ENCODE results near the gene PSME4.

The PSME4 gene

GRCh38 chr2:53880756-53881155, 90.0 kb downstream of the PSME4 start:
- ATAC-seq = no peak
- no peak for DNase-seq
- H3K36me3 Mint-ChIP-seq (ENCODE audit: low read depth) = peaks cover 53% of the 10 kb centered on the region
- H3K27me3 Mint-ChIP-seq = no peaks in the 10 kb centered on the region
- no peaks in the 10 kb centered on the region for H3K9me3 Mint-ChIP-seq
- peaks cover 28% of the 10 kb centered on the region for H3K4me1 Mint-ChIP-seq
- peak overlapping the region; percentile 1 for H3K27ac Mint-ChIP-seq
- H3K4me3 Mint-ChIP-seq = no peak overlapping the region

DNA sequence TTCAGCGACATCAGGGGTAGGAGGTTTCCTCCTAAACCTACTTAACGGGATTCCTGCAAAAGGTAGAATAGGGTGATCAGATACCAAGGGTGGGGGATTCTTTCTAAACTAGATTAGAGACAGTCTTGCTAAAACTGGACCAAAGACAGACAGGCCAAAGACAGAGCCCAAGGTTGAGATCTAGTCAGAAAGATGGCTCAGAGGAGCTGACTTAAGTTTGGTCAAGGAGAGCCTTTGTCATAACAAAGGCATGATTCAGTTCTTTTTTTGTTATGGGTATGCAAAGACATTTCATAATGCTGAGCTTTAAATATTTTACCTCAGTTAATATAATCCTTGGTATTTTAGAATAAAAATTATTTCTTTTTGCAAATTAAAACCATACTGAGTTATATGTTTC, 93.2 kb downstream of the PSME4 start:
- no peak for ATAC-seq
- Mint-ChIP-seq H3K4me3 (no peak overlapping the region), H3K4me1 (peaks cover 4% of the 10 kb centered on the region), H3K27ac (no peak overlapping the region), H3K36me3 (ENCODE audit: low read depth) (peaks cover 53% of the 10 kb centered on the region), H3K27me3 (no peaks in the 10 kb centered on the region), H3K9me3 (no peaks in the 10 kb centered on the region)
- no peak for DNase-seq

GRCh38 chr2:53877112-53877511, 93.7 kb downstream of the PSME4 start:
- H3K4me1 Mint-ChIP-seq = peaks cover 4% of the 10 kb centered on the region
- no peaks in the 10 kb centered on the region for H3K9me3 Mint-ChIP-seq
- H3K36me3 Mint-ChIP-seq (ENCODE audit: low read depth) = peaks cover 49% of the 10 kb centered on the region
- H3K27me3 Mint-ChIP-seq = no peaks in the 10 kb centered on the region
- no peak for ATAC-seq
- no peak for DNase-seq
- H3K27ac Mint-ChIP-seq = no peak overlapping the region
- no peak overlapping the region for H3K4me3 Mint-ChIP-seq

GRCh38 chr2:53874401-53874950, 96.3 kb downstream of the PSME4 start:
- H3K27ac Mint-ChIP-seq = no peak overlapping the region

DNA sequence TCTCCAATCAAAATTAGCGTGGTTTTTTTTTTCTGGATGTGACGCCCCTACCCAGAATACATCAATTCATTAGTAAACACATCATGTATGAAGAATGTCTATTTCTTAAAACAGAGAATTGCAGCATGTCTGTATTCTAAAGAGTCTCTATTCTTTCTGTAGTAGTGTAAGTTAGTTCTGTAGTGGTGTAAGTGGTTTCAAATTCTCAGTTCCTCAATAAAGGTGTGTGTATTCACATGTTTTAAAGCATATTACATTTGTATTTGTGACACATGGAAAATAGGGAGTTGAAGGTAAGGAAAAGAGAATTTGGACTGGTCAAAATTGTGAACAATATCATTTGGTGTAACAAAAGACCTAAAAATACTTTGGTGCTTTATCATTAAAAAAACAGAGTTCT, 103.0 kb downstream of the PSME4 start:
- ATAC-seq (no peak), DNase-seq (no peak)
- H3K9me3 Mint-ChIP-seq = no peaks in the 10 kb centered on the region
- no peak overlapping the region for H3K27ac Mint-ChIP-seq
- peaks cover 3% of the 10 kb centered on the region for H3K4me1 Mint-ChIP-seq
- no peaks in the 10 kb centered on the region for H3K27me3 Mint-ChIP-seq
- H3K4me3 Mint-ChIP-seq = no peak overlapping the region
- H3K36me3 Mint-ChIP-seq (ENCODE audit: low read depth) = peaks cover 33% of the 10 kb centered on the region

More at GRCh38 chr2:53874401-53874950, 96.3 kb downstream of the PSME4 start:
- DNase-seq (no peak), ATAC-seq (no peak)
- Mint-ChIP-seq H3K9me3 (no peaks in the 10 kb centered on the region), H3K4me1 (no peaks in the 10 kb centered on the region), H3K4me3 (no peak overlapping the region), H3K27me3 (no peaks in the 10 kb centered on the region), H3K36me3 (ENCODE audit: low read depth) (peaks cover 38% of the 10 kb centered on the region)

DNA sequence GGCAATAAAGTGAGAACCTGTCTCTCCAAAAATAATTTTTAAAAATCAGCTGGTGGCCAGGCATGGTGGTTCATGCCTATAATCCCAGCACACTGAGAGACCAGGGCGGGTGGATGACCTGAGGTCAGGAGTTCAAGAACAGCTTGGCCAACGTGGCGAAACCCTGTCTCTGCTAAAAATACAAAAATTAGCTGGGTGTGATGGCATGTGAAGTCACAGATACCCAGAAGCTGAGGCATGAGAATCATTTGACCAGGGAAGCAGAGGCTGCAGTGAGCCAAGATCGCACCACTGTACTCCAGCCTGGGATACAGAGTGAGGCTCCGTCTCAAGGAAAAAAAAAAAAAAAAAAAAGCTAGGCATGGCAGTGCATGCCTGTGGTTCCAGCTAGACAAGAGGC, 103.6 kb downstream of the PSME4 start:
- Mint-ChIP-seq H3K4me3 (no peak overlapping the region), H3K36me3 (ENCODE audit: low read depth) (peaks cover 33% of the 10 kb centered on the region), H3K27ac (no peak overlapping the region), H3K27me3 (no peaks in the 10 kb centered on the region), H3K9me3 (no peaks in the 10 kb centered on the region), H3K4me1 (peaks cover 6% of the 10 kb centered on the region)
- ATAC-seq = no peak
- no peak for DNase-seq

- no peak for DNase-seq
- H3K27me3 Mint-ChIP-seq = no peaks in the 10 kb centered on the region
- peaks cover 9% of the 10 kb centered on the region for H3K4me1 Mint-ChIP-seq
- no peak overlapping the region for H3K27ac Mint-ChIP-seq
- H3K36me3 Mint-ChIP-seq (ENCODE audit: low read depth) = peaks cover 38% of the 10 kb centered on the region
- H3K4me3 Mint-ChIP-seq = no peak overlapping the region
- no peak for ATAC-seq
- H3K9me3 Mint-ChIP-seq = no peaks in the 10 kb centered on the region
Observed at GRCh38 chr2:53865962-53866361, 104.8 kb downstream of the PSME4 start.

- H3K36me3 Mint-ChIP-seq (ENCODE audit: low read depth) = peaks cover 41% of the 10 kb centered on the region
- H3K9me3 Mint-ChIP-seq = no peaks in the 10 kb centered on the region
- H3K27me3 Mint-ChIP-seq = no peaks in the 10 kb centered on the region
- ATAC-seq (no peak), DNase-seq (no peak)
- peaks cover 9% of the 10 kb centered on the region for H3K4me1 Mint-ChIP-seq
- no peak overlapping the region for H3K4me3 Mint-ChIP-seq
- no peak overlapping the region for H3K27ac Mint-ChIP-seq
Observed at GRCh38 chr2:53865264-53865663, 105.5 kb downstream of the PSME4 start.

GRCh38 chr2:53863538-53864227, 107.1 kb downstream of the PSME4 start:
- H3K9me3 Mint-ChIP-seq = no peaks in the 10 kb centered on the region
- H3K36me3 Mint-ChIP-seq (ENCODE audit: low read depth) = peaks cover 36% of the 10 kb centered on the region
- ATAC-seq (no peak), DNase-seq (no peak)
- H3K4me1 Mint-ChIP-seq = peaks cover 9% of the 10 kb centered on the region
- H3K4me3 Mint-ChIP-seq = no peak overlapping the region
- no peaks in the 10 kb centered on the region for H3K27me3 Mint-ChIP-seq
- H3K27ac Mint-ChIP-seq = no peak overlapping the region

DNA sequence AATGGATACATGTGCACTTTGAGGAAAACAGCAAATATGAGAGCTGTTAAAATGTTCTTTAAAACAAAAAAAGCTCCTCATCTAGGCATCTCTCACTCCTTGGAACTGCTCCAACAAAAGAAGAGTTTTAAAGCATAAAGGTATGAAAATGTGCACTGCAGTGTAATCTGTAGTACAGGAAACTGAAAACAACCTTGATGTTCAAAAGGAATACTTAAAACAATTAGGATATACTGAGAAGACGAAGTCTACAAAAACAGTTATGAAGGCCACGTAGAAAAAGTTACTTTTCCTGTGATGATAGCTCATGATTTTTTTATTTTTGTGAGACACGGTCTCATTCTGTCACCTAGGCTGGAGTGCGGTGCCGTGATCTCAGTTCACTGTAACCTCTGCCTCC, 109.0 kb downstream of the PSME4 start:
- Mint-ChIP-seq H3K9me3 (no peaks in the 10 kb centered on the region), H3K4me1 (peaks cover 9% of the 10 kb centered on the region), H3K36me3 (ENCODE audit: low read depth) (peaks cover 37% of the 10 kb centered on the region), H3K27me3 (no peaks in the 10 kb centered on the region), H3K27ac (no peak overlapping the region), H3K4me3 (no peak overlapping the region)
- no peak for ATAC-seq
- no peak for DNase-seq

GRCh38 chr2:53859206-53860181, 111.3 kb downstream of the PSME4 start, which contains the start of gene GPR75:
GPR75 (minus strand) TSS chr2:53859967; CDS start chr2:53854756, 5,211 bp downstream.
- no peak for ATAC-seq
- no peak for DNase-seq
- Mint-ChIP-seq H3K4me3 (no peak within 1 kb of the TSS), H3K27ac (no peak within 1 kb of the TSS), H3K36me3 (ENCODE audit: low read depth) (peaks cover 19% of the 10 kb centered on the region), H3K27me3 (no peaks in the 10 kb centered on the region), H3K9me3 (no peaks in the 10 kb centered on the region), H3K4me1 (peaks cover 12% of the 10 kb centered on the region)

- Mint-ChIP-seq H3K4me1 (peaks cover 3% of the 10 kb centered on the region), H3K27ac (no peak overlapping the region), H3K36me3 (ENCODE audit: low read depth) (peaks cover 31% of the 10 kb centered on the region), H3K27me3 (no peaks in the 10 kb centered on the region), H3K4me3 (no peak overlapping the region), H3K9me3 (no peaks in the 10 kb centered on the region)
- ATAC-seq (no peak), DNase-seq (no peak)
Observed at GRCh38 chr2:53856272-53856671, 114.5 kb downstream of the PSME4 start.

DNA sequence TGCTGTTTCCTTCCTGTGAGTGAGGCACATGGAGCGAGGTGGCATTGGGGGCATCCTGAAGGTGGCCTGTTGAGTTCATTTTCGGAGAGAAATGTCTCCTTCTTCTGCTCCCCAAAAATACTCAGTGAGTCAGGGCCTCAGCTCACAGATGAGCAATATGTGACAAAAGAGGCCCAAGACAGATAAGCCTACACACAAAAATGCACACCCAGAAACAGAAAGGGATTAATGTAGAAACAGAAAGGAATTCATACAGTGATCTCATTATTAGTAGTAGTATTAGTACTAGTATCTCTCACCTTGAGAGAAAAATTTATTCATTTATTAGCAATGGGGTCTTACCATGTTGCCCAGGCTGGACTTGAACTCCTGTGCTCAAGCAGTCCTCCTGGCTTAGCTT, 116.1 kb downstream of the PSME4 start:
- Mint-ChIP-seq H3K27me3 (no peaks in the 10 kb centered on the region), H3K4me3 (no peak overlapping the region), H3K36me3 (ENCODE audit: low read depth) (peaks cover 32% of the 10 kb centered on the region), H3K9me3 (no peaks in the 10 kb centered on the region), H3K4me1 (peaks cover 3% of the 10 kb centered on the region), H3K27ac (no peak overlapping the region)
- DNase-seq (no peak), ATAC-seq (no peak)

GRCh38 chr2:53852532-53852931, 118.3 kb downstream of the PSME4 start:
- no peak overlapping the region for H3K27ac Mint-ChIP-seq
- no peak for DNase-seq
- H3K36me3 Mint-ChIP-seq (ENCODE audit: low read depth) = peaks cover 33% of the 10 kb centered on the region
- no peaks in the 10 kb centered on the region for H3K27me3 Mint-ChIP-seq
- peaks cover 3% of the 10 kb centered on the region for H3K4me1 Mint-ChIP-seq
- no peak overlapping the region for H3K4me3 Mint-ChIP-seq
- no peaks in the 10 kb centered on the region for H3K9me3 Mint-ChIP-seq
- ATAC-seq = no peak
